Stimulated activated CD4-positive, alpha-beta T cell treated with anti-CD3 and anti-CD28 coated beads, Interleukin-2, amount 100 ng/mL, for 4 hours (primary cell): ENCODE results near the gene HS6ST3.
"Not testable (repeated sequence)": the region's sequence is repeated elsewhere in the genome, so short reads cannot be mapped to it uniquely, and the experiment has no call there.

Experiments
- DNase-seq: peaks from one replicate; pipeline ENCODE4 v3.0.0-alpha.2; 2020; ENCODE audit warnings: low read depth

The HS6ST3 gene

GRCh38 chr13:96089749-96090239 lies at the start of gene HS6ST3:
HS6ST3 (plus strand) TSS chr13:96090107.
- no peak for DNase-seq

DNA sequence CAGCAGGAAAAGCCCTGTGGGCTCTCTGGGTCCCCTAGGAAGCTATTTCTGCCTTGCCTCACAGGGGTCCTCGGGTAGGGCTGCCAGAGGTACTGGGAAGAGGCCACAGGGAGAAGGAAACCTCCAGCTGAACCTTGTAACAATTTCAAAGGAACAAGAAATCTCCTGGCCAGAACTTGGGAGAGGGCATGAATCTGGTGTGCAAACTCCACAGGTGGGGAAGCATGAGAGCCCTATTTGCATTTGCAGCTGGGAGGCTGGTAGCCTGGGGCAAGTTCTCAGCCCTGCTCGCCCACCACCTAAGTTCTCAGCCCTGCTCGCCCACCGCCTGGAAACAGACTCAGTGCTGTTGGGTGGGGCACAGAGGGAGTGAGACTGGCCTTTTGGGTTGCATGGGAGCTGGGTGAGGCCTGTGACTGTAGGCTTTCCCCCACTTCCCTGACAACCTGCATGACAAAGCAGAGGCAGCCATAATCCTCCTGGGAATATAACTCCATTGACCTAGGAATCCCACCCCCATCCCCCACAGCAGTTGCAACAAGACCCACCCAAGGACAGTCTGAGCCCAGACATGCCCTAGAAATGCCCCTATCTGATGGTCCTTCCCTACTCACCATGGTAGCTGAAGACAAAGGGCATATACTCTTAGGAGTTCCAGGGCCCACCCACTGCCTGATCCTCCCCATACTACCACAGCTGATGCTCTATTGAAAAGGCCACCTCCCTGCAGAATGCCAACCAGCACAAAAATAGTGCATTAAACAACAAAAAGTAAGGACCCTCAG lies 48.4 kb upstream of the HS6ST3 start:
- DNase-seq: no peak

GRCh38 chr13:96044238-96044637 lies 45.7 kb upstream of the HS6ST3 start:
- DNase-seq: no peak

DNA sequence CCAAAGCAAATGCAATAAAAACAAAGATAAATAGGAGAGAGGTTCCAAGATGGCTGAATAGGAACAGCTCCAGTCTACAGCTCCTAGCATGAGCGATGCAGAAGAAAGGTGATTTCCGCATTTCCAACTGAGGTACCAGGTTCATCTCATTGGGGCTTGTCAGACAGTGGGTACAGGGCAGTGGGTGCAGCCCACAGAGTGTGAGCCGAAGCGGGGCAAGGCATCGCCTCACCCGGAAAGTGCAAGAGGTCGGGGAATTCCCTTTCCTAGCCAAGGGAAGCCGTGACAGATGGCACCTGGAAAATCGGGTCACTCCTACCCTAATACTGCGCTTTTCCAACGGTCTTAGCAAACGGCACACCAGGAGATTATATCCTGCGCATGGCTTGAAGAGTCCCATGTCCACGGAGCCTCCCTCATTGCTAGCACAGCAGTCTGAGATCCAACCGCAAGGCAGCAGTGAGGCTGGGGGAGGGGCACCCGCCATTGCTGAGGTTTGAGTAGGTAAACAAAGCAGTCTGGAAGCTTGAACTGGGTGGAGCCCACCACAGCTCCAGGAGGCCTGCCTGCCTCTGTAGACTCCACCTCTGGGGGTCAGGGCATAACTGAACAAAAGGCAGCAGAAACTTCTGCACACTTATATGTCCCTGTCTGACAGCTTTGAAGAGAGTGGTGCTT lies 43.3 kb upstream of the HS6ST3 start:
- DNase-seq: not testable (repeated sequence)

DNA sequence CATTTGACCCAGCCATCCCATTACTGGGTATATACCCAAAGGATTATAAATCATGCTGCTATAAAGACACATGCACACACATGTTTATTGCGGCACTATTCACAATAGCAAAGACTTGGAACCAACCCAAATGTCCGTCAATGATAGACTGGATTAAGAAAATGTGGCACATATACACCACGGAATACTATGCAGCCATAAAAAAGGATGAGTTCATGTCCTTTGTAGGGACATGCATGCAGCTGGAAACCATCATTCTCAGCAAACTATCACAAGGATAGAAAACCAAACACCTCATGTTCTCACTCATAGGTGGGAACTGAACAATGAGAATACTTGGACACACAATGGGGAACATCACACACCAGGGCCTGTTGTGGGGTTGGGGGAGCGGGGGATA lies 39.0 kb upstream of the HS6ST3 start:
- not testable (repeated sequence) for DNase-seq

DNA sequence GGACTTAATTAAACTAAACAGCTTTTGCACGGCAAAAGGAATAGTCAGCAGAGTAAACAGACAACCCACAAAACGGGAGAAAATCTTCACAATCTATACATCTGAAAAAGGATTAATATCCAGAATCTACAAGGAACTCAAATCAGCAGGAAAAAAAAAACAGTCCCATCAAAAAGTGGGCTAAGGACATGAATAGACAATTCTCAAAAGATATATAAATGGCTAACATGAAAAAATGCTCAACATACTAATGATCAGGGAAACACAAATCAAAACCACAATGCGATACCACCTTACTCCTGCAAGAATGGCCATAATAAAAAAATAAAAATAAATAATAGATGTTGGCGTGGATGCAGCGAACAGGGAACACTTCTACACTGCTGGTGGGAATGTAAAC lies 38.4 kb upstream of the HS6ST3 start:
- not testable (repeated sequence) for DNase-seq

GRCh38 chr13:96051946-96052345 lies 38.0 kb upstream of the HS6ST3 start:
- not testable (repeated sequence) for DNase-seq

- no peak for DNase-seq
Observed at GRCh38 chr13:96052656-96053002, 37.3 kb upstream of the HS6ST3 start.

GRCh38 chr13:96053003-96053703 lies 36.8 kb upstream of the HS6ST3 start, which contains the start of gene UGGT2:
UGGT2 (minus strand) TSS chr13:96053401; CDS start chr13:96053312, 89 bp downstream.
- DNase-seq: no peak

DNA sequence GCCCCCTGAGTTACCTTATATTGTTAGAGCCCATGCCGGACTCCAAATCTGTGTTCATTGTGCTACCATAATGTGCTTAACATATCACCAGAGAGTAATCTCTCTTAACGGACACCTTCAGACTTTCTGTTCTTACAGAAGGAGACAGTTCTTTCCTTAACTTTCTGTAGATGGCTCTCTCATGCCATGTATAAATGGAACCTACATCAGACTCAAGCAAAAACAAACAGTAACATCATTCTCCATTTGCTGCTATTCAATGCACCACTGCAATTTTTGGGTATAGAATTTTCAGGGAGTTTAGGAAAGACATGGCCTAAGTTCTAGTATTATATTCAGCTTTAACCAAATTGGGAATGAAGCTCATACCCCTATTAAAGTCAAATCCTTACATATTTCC lies 24.1 kb upstream of the HS6ST3 start:
- no peak for DNase-seq

DNA sequence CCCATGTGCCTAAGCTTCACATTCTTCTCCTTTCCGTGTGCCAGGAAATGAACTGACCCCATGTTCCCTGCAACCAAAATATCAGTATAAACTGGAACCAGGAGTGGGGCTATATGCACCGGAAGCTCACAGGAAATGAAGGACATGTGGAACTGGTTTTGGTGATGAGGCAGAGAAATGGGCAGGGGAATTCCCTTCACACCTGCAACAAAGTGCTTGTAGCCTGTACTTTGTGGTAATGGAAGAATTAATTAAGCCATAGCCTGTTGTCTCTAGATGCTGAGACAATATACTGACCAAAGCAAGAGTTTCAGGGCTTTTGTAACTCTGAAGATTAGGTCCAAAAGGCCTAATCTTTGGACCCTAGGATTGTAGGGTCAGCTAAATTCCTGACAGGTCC lies 21.2 kb upstream of the HS6ST3 start:
- no peak for DNase-seq

DNA sequence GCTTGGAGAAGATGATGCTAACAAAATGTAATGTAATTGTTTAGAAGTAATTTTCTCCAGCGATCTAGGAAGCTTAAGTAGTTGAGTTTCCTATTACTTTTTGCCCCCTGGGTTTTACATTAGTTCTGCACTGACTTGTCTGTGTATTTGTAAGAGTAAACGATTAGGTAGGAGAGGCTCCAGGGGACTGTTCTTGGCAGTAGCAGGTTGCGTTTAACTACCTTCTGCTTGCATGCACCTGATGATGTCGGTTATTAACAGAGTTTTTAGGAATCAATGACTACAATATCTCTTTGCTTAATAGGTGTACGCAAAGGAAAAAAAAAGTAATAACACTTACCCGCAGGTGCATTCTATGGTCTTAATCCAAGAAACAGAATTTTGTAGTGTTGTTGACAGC lies 18.4 kb upstream of the HS6ST3 start:
- DNase-seq: no peak

DNA sequence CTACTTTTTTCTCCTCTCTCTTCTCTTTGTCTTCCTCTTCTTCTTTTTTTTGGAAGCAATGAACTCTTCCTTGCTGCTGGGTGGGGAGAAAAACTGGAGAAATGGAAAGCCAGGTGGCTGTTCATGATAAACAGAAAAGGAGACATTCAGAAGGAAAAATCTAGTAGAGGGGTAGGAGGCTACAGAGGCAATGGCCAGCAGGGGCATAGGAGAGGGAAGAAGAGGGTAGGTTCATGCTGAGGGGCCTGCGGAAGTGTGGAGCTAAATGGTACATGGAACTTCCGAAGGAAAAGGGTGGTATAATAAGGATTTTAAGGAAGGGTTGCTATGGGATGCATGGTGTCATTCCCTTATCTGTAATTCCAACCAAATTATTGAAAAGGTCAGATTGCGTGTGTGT lies 17.5 kb upstream of the HS6ST3 start:
- DNase-seq: no peak

DNA sequence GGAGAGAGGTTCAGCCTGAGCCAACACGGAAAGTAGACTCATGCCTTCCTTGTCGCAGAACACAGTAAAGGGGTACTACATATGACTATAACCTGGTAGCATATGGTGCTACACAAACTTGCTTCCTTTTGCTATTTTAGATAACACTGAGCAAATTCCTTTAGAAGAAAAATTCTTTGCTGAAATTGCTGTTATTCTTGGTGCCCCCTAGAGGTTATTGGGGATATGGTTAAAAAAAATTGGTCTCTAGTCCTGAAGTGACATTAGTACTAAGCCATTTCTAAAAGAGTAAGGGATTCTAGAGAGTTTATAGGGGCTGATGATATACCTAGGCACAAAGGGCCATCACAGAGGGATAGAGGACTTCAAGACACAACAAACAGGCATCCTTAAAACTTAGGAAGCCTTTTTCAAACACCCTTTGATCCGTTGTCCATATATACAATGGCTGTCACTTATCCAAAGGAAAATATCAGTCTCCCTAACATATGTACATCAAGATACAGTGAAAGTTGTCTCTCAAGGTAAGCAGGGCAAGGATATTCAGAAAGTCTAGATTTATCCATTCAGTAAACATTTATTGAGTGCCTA lies 13.9 kb upstream of the HS6ST3 start:
- DNase-seq: no peak

DNA sequence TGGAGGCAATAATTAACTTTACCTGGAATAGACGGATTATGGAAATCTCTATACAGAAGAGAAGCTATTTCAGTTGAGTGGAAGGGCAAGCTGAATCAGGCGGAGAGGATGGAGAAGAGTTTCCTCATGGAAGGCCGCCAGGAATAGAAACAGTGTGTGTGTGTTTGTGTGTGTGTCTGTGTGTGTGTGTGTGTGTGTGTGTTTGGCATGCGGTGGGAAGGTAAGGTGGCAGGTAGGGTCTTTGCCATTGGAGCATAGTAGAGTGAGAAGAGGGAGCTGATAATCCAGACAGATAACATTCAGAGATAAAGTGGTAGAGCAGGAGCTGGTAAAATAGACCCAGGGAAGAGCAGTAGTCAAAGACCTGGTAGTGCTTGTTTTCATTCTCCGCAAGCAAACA lies 9.2 kb upstream of the HS6ST3 start:
- no peak for DNase-seq

GRCh38 chr13:96081888-96082287 lies 8.0 kb upstream of the HS6ST3 start:
- no peak for DNase-seq

- DNase-seq: no peak
Observed at GRCh38 chr13:96082640-96083039, 7.3 kb upstream of the HS6ST3 start.

- no peak for DNase-seq
Observed at GRCh38 chr13:96086736-96087135, 3.2 kb upstream of the HS6ST3 start.

- DNase-seq: no peak
Observed at GRCh38 chr13:96089139-96089538, 768 bp upstream of the HS6ST3 start.

GRCh38 chr13:96090240-96091101 lies 564 bp downstream of the HS6ST3 start:
- no peak for DNase-seq
